GM12891 (cell line): ENCODE results near the gene MICAL1.

Source experiments
- PAX5 ChIP-seq: IDR thresholded peaks from 2 replicates; pipeline ENCODE4 v1.6.1; 2011; ENCODE audit warnings: low read length, moderate library complexity, mild to moderate bottlenecking; ENCODE audit not compliant: insufficient read depth, severe bottlenecking
- POLR2A ChIP-seq: IDR thresholded peaks from 2 replicates; pipeline ENCODE4 v1.6.1; 2011; ENCODE audit warnings: low read depth, low read length, control low read depth
- POLR2AphosphoS5 ChIP-seq: IDR thresholded peaks from 2 replicates; pipeline ENCODE4 v1.6.1; 2011; ENCODE audit warnings: low read depth, low read length, control low read depth
- POU2F2 ChIP-seq: IDR thresholded peaks from 2 replicates; pipeline ENCODE4 v1.6.1; 2011; ENCODE audit warnings: low read depth, mild to moderate bottlenecking, control low read depth, low read length, moderate library complexity
- SPI1 ChIP-seq: IDR thresholded peaks from 2 replicates; pipeline ENCODE4 v1.6.1; 2011; ENCODE audit warnings: low read depth, low read length, control low read depth
- TAF1 ChIP-seq: IDR thresholded peaks from 2 replicates; pipeline ENCODE4 v1.6.1; 2011; ENCODE audit warnings: low read depth, low read length, control low read depth

- TF ChIP-seq POLR2AphosphoS5 (peak; percentile 68; the same call in 1 of the 2 replicates), POLR2A (peak; percentile 51), TAF1 (no peak), PAX5 (peak; percentile 88), SPI1 (no peak), POU2F2 (no peak)
Observed at GRCh38 chr6:109455437-109456110, at the start of gene MICAL1.
